Activated naive CD8-positive, alpha-beta T cell (primary cell): Measurements from ENCODE around the gene SIPA1L3.

Source experiments
- H3K27ac Mint-ChIP-seq: one replicate; pipeline ENCODE4 v1.8.0; 2021; ENCODE audit warnings: mixed read lengths
- H3K27me3 Mint-ChIP-seq: one replicate; pipeline ENCODE4 v1.8.0; 2021; ENCODE audit warnings: mixed read lengths
- H3K36me3 Mint-ChIP-seq: one replicate; pipeline ENCODE4 v1.8.0; 2021; ENCODE audit warnings: mixed read lengths
- H3K4me1 Mint-ChIP-seq: one replicate; pipeline ENCODE4 v1.8.0; 2021; ENCODE audit warnings: low read depth, mixed read lengths
- H3K4me3 Mint-ChIP-seq: one replicate; pipeline ENCODE4 v1.8.0; 2021; ENCODE audit warnings: mild to moderate bottlenecking, mixed read lengths
- H3K9me3 Mint-ChIP-seq: one replicate; pipeline ENCODE4 v1.8.0; 2021; ENCODE audit warnings: low read depth, mixed read lengths

Gene SIPA1L3

GRCh38 chr19:38162632-38163031 is 255.6 kb downstream of the SIPA1L3 start:
- H3K36me3 Mint-ChIP-seq, result peaks cover 29% of the 10 kb centered on the region
- H3K27ac Mint-ChIP-seq, result no peak overlapping the region
- no peaks in the 10 kb centered on the region for H3K27me3 Mint-ChIP-seq
- H3K9me3 Mint-ChIP-seq, result no peaks in the 10 kb centered on the region
- H3K4me3 Mint-ChIP-seq, result no peak overlapping the region
- no peaks in the 10 kb centered on the region for H3K4me1 Mint-ChIP-seq

GRCh38 chr19:38163419-38164290 is 256.6 kb downstream of the SIPA1L3 start:
- Mint-ChIP-seq H3K36me3 (peaks cover 22% of the 10 kb centered on the region), H3K27ac (no peak overlapping the region), H3K27me3 (no peaks in the 10 kb centered on the region)

GRCh38 chr19:38164526-38164925 is 257.5 kb downstream of the SIPA1L3 start:
- Mint-ChIP-seq H3K27me3 (no peaks in the 10 kb centered on the region), H3K4me1 (no peaks in the 10 kb centered on the region), H3K4me3 (no peak overlapping the region), H3K27ac (no peak overlapping the region), H3K36me3 (peaks cover 22% of the 10 kb centered on the region), H3K9me3 (no peaks in the 10 kb centered on the region)

More at GRCh38 chr19:38163419-38164290, 256.6 kb downstream of the SIPA1L3 start:
- Mint-ChIP-seq H3K4me1 (no peaks in the 10 kb centered on the region), H3K9me3 (no peaks in the 10 kb centered on the region), H3K4me3 (no peak overlapping the region)

DNA sequence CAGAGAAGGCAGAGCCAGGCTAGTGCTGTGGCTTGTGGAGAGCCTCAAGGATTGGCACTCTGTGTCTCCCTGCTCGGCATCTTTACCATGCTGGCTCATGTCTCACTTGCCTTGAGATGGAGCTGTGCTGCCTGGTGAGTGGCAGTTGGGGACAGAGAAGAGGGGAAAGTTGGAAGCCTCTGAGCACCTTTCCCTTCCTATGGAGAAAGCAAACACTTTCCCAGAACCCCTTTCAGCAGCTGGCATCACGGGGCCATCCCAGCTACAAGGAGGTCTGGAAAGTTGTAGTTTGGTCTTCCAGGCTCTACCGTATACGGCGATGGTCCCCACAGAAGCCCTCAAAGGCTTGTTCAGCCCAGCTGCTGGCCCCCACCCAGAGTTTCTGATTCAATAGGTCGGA is 258.3 kb downstream of the SIPA1L3 start:
- Mint-ChIP-seq H3K9me3 (no peaks in the 10 kb centered on the region), H3K4me3 (no peak overlapping the region), H3K27ac (no peak overlapping the region), H3K27me3 (no peaks in the 10 kb centered on the region), H3K4me1 (no peaks in the 10 kb centered on the region), H3K36me3 (peaks cover 22% of the 10 kb centered on the region)

GRCh38 chr19:38168637-38169036 is 261.6 kb downstream of the SIPA1L3 start:
- no peak overlapping the region for H3K27ac Mint-ChIP-seq
- H3K36me3 Mint-ChIP-seq, result peaks cover 9% of the 10 kb centered on the region
- no peaks in the 10 kb centered on the region for H3K27me3 Mint-ChIP-seq
- no peaks in the 10 kb centered on the region for H3K4me1 Mint-ChIP-seq
- no peaks in the 10 kb centered on the region for H3K9me3 Mint-ChIP-seq
- H3K4me3 Mint-ChIP-seq, result no peak overlapping the region

GRCh38 chr19:38170334-38170733 is 263.3 kb downstream of the SIPA1L3 start:
- no peaks in the 10 kb centered on the region for H3K27me3 Mint-ChIP-seq
- no peaks in the 10 kb centered on the region for H3K4me1 Mint-ChIP-seq
- H3K27ac Mint-ChIP-seq, result no peak overlapping the region
- no peak overlapping the region for H3K4me3 Mint-ChIP-seq
- peaks cover 5% of the 10 kb centered on the region for H3K36me3 Mint-ChIP-seq
- no peaks in the 10 kb centered on the region for H3K9me3 Mint-ChIP-seq

GRCh38 chr19:38172001-38172400 is 265.0 kb downstream of the SIPA1L3 start:
- H3K27me3 Mint-ChIP-seq, result no peaks in the 10 kb centered on the region
- H3K36me3 Mint-ChIP-seq, result peaks cover 5% of the 10 kb centered on the region
- H3K4me1 Mint-ChIP-seq, result no peaks in the 10 kb centered on the region
- H3K27ac Mint-ChIP-seq, result no peak overlapping the region
- H3K4me3 Mint-ChIP-seq, result no peak overlapping the region
- H3K9me3 Mint-ChIP-seq, result no peaks in the 10 kb centered on the region

DNA sequence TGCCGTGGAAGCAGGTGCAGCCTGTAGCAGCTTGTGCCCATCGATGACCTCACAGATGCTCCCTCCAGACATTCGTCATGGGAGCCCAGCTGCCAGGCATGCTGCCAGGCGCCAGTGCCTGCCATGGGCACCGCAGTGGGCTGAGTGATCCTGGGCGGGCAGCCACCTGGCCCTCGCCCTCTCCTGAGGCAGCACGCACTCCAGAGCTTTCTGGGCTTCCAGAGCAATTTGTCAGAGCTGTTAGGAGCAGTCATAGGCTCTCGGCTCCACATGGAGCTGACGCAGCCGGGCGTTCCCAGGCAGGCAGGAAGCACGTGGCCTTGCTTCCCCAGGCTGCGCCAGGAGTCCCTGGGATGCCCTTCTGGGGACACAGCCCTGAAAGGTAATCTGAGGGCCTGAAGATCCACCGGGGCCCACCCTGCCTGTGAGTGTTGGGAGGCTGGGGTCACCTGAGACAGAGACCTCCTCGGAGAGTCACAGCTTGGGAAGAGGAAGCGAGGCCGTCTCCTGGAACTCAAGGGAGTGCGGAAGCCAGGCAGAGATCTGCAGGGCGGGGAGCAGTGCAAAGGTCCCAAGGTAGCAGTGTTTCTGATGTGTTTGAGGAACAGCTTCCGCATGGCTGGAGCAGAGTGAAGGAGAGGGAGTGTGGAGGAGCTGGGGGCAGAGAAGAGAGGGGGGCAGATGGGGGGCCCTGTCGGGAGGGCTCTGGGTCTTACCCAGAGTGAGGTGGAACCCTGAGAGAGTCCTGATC is 266.5 kb downstream of the SIPA1L3 start:
- no peak overlapping the region for H3K27ac Mint-ChIP-seq
- peaks cover 5% of the 10 kb centered on the region for H3K36me3 Mint-ChIP-seq
- no peak overlapping the region for H3K4me3 Mint-ChIP-seq
- H3K9me3 Mint-ChIP-seq, result no peaks in the 10 kb centered on the region
- no peaks in the 10 kb centered on the region for H3K27me3 Mint-ChIP-seq
- H3K4me1 Mint-ChIP-seq, result no peaks in the 10 kb centered on the region

- Mint-ChIP-seq H3K36me3 (peaks cover 13% of the 10 kb centered on the region), H3K4me3 (no peak overlapping the region), H3K9me3 (no peaks in the 10 kb centered on the region), H3K27me3 (no peaks in the 10 kb centered on the region), H3K4me1 (no peaks in the 10 kb centered on the region), H3K27ac (no peak overlapping the region)
Observed at GRCh38 chr19:38175422-38175821, 268.4 kb downstream of the SIPA1L3 start.

- Mint-ChIP-seq H3K27ac (no peak overlapping the region), H3K9me3 (peaks cover 3% of the 10 kb centered on the region), H3K4me3 (no peak overlapping the region), H3K27me3 (no peaks in the 10 kb centered on the region), H3K4me1 (no peaks in the 10 kb centered on the region), H3K36me3 (peaks cover 18% of the 10 kb centered on the region)
Observed at GRCh38 chr19:38180071-38180470, 273.1 kb downstream of the SIPA1L3 start.

DNA sequence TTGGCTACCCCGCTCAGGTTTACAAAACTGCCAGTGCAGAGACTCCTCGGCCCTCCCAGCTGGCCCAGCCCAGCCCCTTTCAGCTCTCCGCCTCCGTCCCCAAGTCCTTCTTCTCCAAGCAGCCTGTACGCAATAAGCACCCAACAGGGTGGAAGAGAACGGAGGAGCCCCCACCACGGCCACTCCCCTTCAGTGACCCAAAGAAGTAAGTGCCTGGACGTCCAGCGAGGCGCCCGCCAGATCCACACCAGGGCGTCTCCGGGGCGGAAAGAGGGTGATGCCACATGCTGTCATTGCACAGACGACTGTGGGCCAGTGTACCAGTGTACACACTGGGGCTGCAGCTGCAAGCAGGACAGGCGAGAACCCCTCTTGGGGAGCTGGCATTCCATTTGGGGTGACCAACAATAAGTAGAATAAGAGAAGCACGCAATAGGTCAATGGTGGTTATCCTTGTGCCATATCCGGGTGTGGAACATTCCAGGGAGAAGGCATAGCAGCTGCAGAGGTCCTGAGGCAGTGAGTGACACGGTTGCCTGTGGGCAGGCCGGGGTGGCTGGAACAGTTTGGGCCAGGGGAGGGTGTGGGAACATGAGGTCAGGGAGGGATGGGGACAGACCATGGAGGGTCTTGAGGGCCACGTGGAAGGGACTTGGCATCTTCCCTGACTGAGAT is 275.7 kb downstream of the SIPA1L3 start:
- no peak overlapping the region for H3K27ac Mint-ChIP-seq
- no peaks in the 10 kb centered on the region for H3K27me3 Mint-ChIP-seq
- H3K4me3 Mint-ChIP-seq, result no peak overlapping the region
- no peaks in the 10 kb centered on the region for H3K4me1 Mint-ChIP-seq
- H3K9me3 Mint-ChIP-seq, result peaks cover 3% of the 10 kb centered on the region
- peaks cover 18% of the 10 kb centered on the region for H3K36me3 Mint-ChIP-seq

GRCh38 chr19:38183251-38183897 is 276.4 kb downstream of the SIPA1L3 start:
- Mint-ChIP-seq H3K36me3 (peaks cover 18% of the 10 kb centered on the region), H3K4me1 (no peaks in the 10 kb centered on the region), H3K9me3 (peaks cover 3% of the 10 kb centered on the region), H3K4me3 (no peak overlapping the region), H3K27ac (no peak overlapping the region), H3K27me3 (no peaks in the 10 kb centered on the region)

- Mint-ChIP-seq H3K36me3 (peaks cover 16% of the 10 kb centered on the region), H3K27me3 (no peaks in the 10 kb centered on the region), H3K4me3 (no peak overlapping the region), H3K27ac (no peak overlapping the region), H3K4me1 (peaks cover 4% of the 10 kb centered on the region), H3K9me3 (peaks cover 3% of the 10 kb centered on the region)
Observed at GRCh38 chr19:38184815-38185214, 277.8 kb downstream of the SIPA1L3 start.

GRCh38 chr19:38185562-38185961 is 278.6 kb downstream of the SIPA1L3 start:
- H3K36me3 Mint-ChIP-seq, result peaks cover 20% of the 10 kb centered on the region
- H3K9me3 Mint-ChIP-seq, result peaks cover 3% of the 10 kb centered on the region
- H3K27ac Mint-ChIP-seq, result no peak overlapping the region
- H3K4me1 Mint-ChIP-seq, result peaks cover 8% of the 10 kb centered on the region
- no peak overlapping the region for H3K4me3 Mint-ChIP-seq
- H3K27me3 Mint-ChIP-seq, result no peaks in the 10 kb centered on the region
